ENCODE measurements around the gene HSPD1. TPM values are rescaled to one million over a fixed set of nuclear protein-coding genes. Genes with fewer than 3 reads are reported as not detected.
A peak's percentile ranks its signal among the peaks of the same experiment; 100 is the strongest.

The HSPD1 gene
- total and polyA plus RNA-seq, 2 of the 13 experiments (the other 11 are each of a cell fraction or from before 2014, with no cell fraction given): 685 to 2,610 TPM

DNA sequence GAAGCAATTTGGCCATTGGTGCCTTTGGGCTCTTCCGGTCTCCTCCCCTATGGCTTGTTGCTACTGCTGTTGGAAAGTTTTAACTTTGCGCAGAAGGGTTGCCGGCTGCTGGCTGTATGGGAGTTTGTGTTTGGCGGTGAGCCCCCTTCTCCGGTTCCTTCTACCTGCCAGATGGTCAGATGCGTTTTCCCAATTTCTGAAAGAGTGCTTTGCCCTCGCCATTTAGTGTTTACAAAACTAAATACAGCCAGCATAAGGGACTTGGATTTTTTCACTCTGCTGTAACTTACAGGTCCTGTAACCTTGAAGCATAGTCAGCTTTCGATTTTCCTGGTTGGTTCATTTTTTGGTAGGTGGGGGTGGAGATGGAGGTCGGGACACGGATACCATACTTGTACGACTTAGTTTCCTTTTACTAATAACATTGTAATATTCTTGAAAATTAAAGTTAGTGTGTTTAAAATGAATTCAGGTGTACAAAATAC lies 45.7 kb downstream of the HSPD1 start (continued):
- TF ChIP-seq ZNF205 (CRISPR knock-in tag; IDR thresholded peaks at IDR 0.05): no peak; the same call in 1 of the 2 replicates
- TF ChIP-seq SKI (IDR thresholded peaks at IDR 0.05; ENCODE audit: partially characterized antibody): no peak
- TF ChIP-seq, protein P1, sequence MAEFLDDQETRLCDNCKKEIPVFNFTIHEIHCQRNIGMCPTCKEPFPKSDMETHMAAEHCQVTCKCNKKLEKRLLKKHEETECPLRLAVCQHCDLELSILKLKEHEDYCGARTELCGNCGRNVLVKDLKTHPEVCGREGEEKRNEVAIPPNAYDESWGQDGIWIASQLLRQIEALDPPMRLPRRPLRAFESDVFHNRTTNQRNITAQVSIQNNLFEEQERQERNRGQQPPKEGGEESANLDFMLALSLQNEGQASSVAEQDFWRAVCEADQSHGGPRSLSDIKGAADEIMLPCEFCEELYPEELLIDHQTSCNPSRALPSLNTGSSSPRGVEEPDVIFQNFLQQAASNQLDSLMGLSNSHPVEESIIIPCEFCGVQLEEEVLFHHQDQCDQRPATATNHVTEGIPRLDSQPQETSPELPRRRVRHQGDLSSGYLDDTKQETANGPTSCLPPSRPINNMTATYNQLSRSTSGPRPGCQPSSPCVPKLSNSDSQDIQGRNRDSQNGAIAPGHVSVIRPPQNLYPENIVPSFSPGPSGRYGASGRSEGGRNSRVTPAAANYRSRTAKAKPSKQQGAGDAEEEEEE (CRISPR knock-in tag; IDR thresholded peaks at IDR 0.05; ENCODE audit: borderline replicate concordance): no peak
- peak; percentile 61; the same call in 1 of the 2 replicates for TF ChIP-seq ZBTB20 (CRISPR knock-in tag; IDR thresholded peaks at IDR 0.05; ENCODE audit: borderline replicate concordance, low read depth)
- TF ChIP-seq ZNF383 (CRISPR knock-in tag; IDR thresholded peaks at IDR 0.05; ENCODE audit: borderline replicate concordance): no peak
- TF ChIP-seq, protein P2, sequence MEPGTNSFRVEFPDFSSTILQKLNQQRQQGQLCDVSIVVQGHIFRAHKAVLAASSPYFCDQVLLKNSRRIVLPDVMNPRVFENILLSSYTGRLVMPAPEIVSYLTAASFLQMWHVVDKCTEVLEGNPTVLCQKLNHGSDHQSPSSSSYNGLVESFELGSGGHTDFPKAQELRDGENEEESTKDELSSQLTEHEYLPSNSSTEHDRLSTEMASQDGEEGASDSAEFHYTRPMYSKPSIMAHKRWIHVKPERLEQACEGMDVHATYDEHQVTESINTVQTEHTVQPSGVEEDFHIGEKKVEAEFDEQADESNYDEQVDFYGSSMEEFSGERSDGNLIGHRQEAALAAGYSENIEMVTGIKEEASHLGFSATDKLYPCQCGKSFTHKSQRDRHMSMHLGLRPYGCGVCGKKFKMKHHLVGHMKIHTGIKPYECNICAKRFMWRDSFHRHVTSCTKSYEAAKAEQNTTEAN (CRISPR knock-in tag; conservative IDR thresholded peaks at IDR 0.05): no peak; the same call in 1 of the 2 replicates
- TF ChIP-seq ZNF746 (CRISPR knock-in tag; IDR thresholded peaks at IDR 0.05): no peak
- no peak for TF ChIP-seq ESRRA (CRISPR knock-in tag; IDR thresholded peaks at IDR 0.05; ENCODE audit: low read depth)
- no peak for TF ChIP-seq ZNF547 (CRISPR knock-in tag; IDR thresholded peaks at IDR 0.05)
- no peak for TF ChIP-seq ZNF629 (CRISPR knock-in tag; conservative IDR thresholded peaks at IDR 0.05)
- TF ChIP-seq, protein P3, sequence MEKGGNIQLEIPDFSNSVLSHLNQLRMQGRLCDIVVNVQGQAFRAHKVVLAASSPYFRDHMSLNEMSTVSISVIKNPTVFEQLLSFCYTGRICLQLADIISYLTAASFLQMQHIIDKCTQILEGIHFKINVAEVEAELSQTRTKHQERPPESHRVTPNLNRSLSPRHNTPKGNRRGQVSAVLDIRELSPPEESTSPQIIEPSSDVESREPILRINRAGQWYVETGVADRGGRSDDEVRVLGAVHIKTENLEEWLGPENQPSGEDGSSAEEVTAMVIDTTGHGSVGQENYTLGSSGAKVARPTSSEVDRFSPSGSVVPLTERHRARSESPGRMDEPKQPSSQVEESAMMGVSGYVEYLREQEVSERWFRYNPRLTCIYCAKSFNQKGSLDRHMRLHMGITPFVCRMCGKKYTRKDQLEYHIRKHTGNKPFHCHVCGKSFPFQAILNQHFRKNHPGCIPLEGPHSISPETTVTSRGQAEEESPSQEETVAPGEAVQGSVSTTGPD (CRISPR knock-in tag; IDR thresholded peaks at IDR 0.05): no peak
- TF ChIP-seq, protein P4, sequence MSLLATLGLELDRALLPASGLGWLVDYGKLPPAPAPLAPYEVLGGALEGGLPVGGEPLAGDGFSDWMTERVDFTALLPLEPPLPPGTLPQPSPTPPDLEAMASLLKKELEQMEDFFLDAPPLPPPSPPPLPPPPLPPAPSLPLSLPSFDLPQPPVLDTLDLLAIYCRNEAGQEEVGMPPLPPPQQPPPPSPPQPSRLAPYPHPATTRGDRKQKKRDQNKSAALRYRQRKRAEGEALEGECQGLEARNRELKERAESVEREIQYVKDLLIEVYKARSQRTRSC (CRISPR knock-in tag; IDR thresholded peaks at IDR 0.05; ENCODE audit: low read depth): no peak
- TF ChIP-seq SP1 (IDR thresholded peaks at IDR 0.05): no peak
- no peak for TF ChIP-seq SP1 (CRISPR knock-in tag; IDR thresholded peaks at IDR 0.05)
- TF ChIP-seq CBFB (CRISPR knock-in tag; IDR thresholded peaks at IDR 0.05): 0 out of 2 replicates have a peak, but pooled peaks have one; percentile 7
- TF ChIP-seq, protein P5, sequence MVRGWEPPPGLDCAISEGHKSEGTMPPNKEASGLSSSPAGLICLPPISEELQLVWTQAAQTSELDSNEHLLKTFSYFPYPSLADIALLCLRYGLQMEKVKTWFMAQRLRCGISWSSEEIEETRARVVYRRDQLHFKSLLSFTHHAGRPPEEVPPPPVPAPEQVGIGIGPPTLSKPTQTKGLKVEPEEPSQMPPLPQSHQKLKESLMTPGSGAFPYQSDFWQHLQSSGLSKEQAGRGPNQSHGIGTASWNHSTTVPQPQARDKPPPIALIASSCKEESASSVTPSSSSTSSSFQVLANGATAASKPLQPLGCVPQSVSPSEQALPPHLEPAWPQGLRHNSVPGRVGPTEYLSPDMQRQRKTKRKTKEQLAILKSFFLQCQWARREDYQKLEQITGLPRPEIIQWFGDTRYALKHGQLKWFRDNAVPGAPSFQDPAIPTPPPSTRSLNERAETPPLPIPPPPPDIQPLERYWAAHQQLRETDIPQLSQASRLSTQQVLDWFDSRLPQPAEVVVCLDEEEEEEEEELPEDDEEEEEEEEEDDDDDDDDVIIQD (CRISPR knock-in tag; IDR thresholded peaks at IDR 0.05; ENCODE audit: low read depth): no peak
- no peak for TF ChIP-seq SALL1 (CRISPR knock-in tag; IDR thresholded peaks at IDR 0.05)
- TF ChIP-seq, protein P6, sequence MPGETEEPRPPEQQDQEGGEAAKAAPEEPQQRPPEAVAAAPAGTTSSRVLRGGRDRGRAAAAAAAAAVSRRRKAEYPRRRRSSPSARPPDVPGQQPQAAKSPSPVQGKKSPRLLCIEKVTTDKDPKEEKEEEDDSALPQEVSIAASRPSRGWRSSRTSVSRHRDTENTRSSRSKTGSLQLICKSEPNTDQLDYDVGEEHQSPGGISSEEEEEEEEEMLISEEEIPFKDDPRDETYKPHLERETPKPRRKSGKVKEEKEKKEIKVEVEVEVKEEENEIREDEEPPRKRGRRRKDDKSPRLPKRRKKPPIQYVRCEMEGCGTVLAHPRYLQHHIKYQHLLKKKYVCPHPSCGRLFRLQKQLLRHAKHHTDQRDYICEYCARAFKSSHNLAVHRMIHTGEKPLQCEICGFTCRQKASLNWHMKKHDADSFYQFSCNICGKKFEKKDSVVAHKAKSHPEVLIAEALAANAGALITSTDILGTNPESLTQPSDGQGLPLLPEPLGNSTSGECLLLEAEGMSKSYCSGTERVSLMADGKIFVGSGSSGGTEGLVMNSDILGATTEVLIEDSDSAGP (CRISPR knock-in tag; IDR thresholded peaks at IDR 0.05; ENCODE audit: borderline replicate concordance): no peak
